Keratinocyte (primary cell): Measurements from ENCODE around the gene RASL11A. TPM values are rescaled to one million over a fixed set of nuclear protein-coding genes. Genes with fewer than 3 reads are reported as not detected.

Source experiments
- DNase-seq: peaks from one replicate; pipeline ENCODE4 v3.0.0-alpha.2; 2011; ENCODE audit warnings: low read depth, missing footprints, low spot score
- FAIRE-seq: peaks from 2 replicates; lab custom pipeline; 2011; peaks lifted over from hg19 to GRCh38; lab: Jason Lieb, UNC
- H2AFZ ChIP-seq: 2 replicates; pipeline ENCODE4 v1.6.0; 2012; ENCODE audit warnings: low read length, control low read depth, inconsistent platforms; ENCODE audit not compliant: control insufficient read depth
- H3K27ac ChIP-seq: 2 replicates; pipeline ENCODE4 v1.5.1; 2011; ENCODE audit warnings: low read length; ENCODE audit not compliant: control insufficient read depth, insufficient read depth
- H3K27me3 ChIP-seq: 3 replicates; pipeline ENCODE4 v1.6.0; 2011; ENCODE audit warnings: low read length; ENCODE audit not compliant: control insufficient read depth, insufficient read depth; ENCODE audit errors: extremely low read depth
- H3K36me3 ChIP-seq, 2 experiments: 2 replicates in 1 of 2; 3 replicates in 1 of 2; pipeline ENCODE4 v1.5.1; 2011; ENCODE audit warnings: low read length in 2 of 2, mild to moderate bottlenecking in 1 of 2; ENCODE audit not compliant: control insufficient read depth in 2 of 2, insufficient read depth in 2 of 2; ENCODE audit errors: extremely low read depth in 1 of 2
- H3K4me1 ChIP-seq: 3 replicates; pipeline ENCODE4 v1.5.1; 2011; ENCODE audit warnings: low read length; ENCODE audit not compliant: control insufficient read depth, insufficient read depth; ENCODE audit errors: extremely low read depth
- H3K4me2 ChIP-seq: 3 replicates; pipeline ENCODE4 v1.6.0; 2011; ENCODE audit warnings: low read depth, low read length; ENCODE audit not compliant: control insufficient read depth, insufficient read depth; ENCODE audit errors: extremely low read depth
- H3K4me3 ChIP-seq, 3 experiments: fragments of 200-600 bp in 1 of 3; sonication (generic) in 1 of 3; 2 replicates in 2 of 3; 3 replicates in 1 of 3; pipeline ENCODE4 v1.5.1; 2011 to 2016; ENCODE audit warnings: low read length in 3 of 3, mild to moderate bottlenecking in 3 of 3, control low read depth in 2 of 3, inconsistent platforms in 1 of 3, low read depth in 1 of 3, mixed read lengths in 1 of 3, mixed run types in 1 of 3, moderate library complexity in 1 of 3; ENCODE audit not compliant: control insufficient read depth in 2 of 3, insufficient read depth in 2 of 3; ENCODE audit errors: extremely low read depth in 1 of 3
- H3K79me2 ChIP-seq: 2 replicates; pipeline ENCODE4 v1.6.0; 2012; ENCODE audit warnings: low read length; ENCODE audit not compliant: control insufficient read depth, insufficient read depth
- H3K9ac ChIP-seq: 3 replicates; pipeline ENCODE4 v1.6.0; 2011; ENCODE audit warnings: low read length; ENCODE audit not compliant: control insufficient read depth, insufficient read depth; ENCODE audit errors: extremely low read depth
- H3K9me1 ChIP-seq: 3 replicates; pipeline ENCODE4 v1.6.0; 2011; ENCODE audit warnings: low read length; ENCODE audit not compliant: control insufficient read depth, insufficient read depth; ENCODE audit errors: extremely low read depth
- H3K9me3 ChIP-seq: 2 replicates; pipeline ENCODE4 v1.5.1; 2012; ENCODE audit warnings: low read depth, low read length; ENCODE audit not compliant: control insufficient read depth
- H4K20me1 ChIP-seq: 3 replicates; pipeline ENCODE4 v1.6.0; 2011; ENCODE audit warnings: low read length; ENCODE audit not compliant: control insufficient read depth, insufficient read depth; ENCODE audit errors: extremely low read depth
- CTCF ChIP-seq, 3 experiments: IDR thresholded peaks in 1 of 3; conservative IDR thresholded peaks in 1 of 3; optimal IDR thresholded peaks in 1 of 3; 2 replicates in 2 of 3; 3 replicates in 1 of 3; pipeline versions ENCODE3 to v1.5.1; 2011; ENCODE audit warnings: low read length in 3 of 3, mild to moderate bottlenecking in 3 of 3, moderate library complexity in 2 of 3, control low read depth in 1 of 3, inconsistent platforms in 1 of 3; ENCODE audit not compliant: insufficient read depth in 2 of 3; ENCODE audit errors: extremely low read depth in 1 of 3
- EZH2 ChIP-seq: IDR thresholded peaks from one replicate; pipeline ENCODE4 v1.6.1; 2012; ENCODE audit warnings: inconsistent platforms, mild to moderate bottlenecking, low read length, moderate library complexity
- dilution Hi-C: fragments of 300-500 bp; cut with MboI; formaldehyde crosslinking; loops from one replicate; pipeline ENCODE4 v1.7.0; 2020; ENCODE audit warnings: low sequenced_read_pairs; ENCODE audit not compliant: extremely low pct_ligation_motif_present
- polyA plus RNA-seq, 5 experiments: library from polyadenylated mRNA; depleted of rRNA in 3 of 5; stranded (reverse) in 3 of 5; stranded (forward) in 1 of 5; unstranded in 1 of 5; fragments of >200 nt; gene quantifications; 1 replicate in 1 of 5; 2 replicates in 3 of 5; 3 replicates in 1 of 5; pipeline versions ENCODE4 v1.2.1 to v1.2.3, GENCODE V29; 2011 to 2012; ENCODE audit warnings: missing spikeins in 2 of 5, low read depth in 1 of 5, low replicate concordance in 1 of 5

Gene RASL11A
- polyA plus RNA-seq, 1 donor (not counting 4 experiments of a cell fraction or from before 2014, with no cell fraction given) = 1.5 TPM

- TF ChIP-seq CTCF (optimal IDR thresholded peaks at IDR 0.05 in 1 of 3, IDR thresholded peaks at IDR 0.05 in 1 of 3, conservative IDR thresholded peaks at IDR 0.05 in 1 of 3; ENCODE audit: extremely low read depth in 1 of 3, insufficient read depth in 2 of 3, low read length in 3 of 3) = no peak
- no peak for TF ChIP-seq EZH2
These were observed 10.8 kb downstream of the RASL11A start for GRCh38 chr13:27281420-27281819.

GRCh38 chr13:27283906-27284493, 13.4 kb downstream of the RASL11A start:
- TF ChIP-seq EZH2 = no peak
- peak in 2 of 3 experiments; percentile 11 to 40 for TF ChIP-seq CTCF (optimal IDR thresholded peaks at IDR 0.05 in 1 of 3, IDR thresholded peaks at IDR 0.05 in 1 of 3, conservative IDR thresholded peaks at IDR 0.05 in 1 of 3; ENCODE audit: extremely low read depth in 1 of 3, insufficient read depth in 2 of 3, low read length in 3 of 3)
- no peaks in the 10 kb centered on the region for H3K79me2 ChIP-seq
- no peak overlapping the region for H3K9ac ChIP-seq
- no peaks in the 10 kb centered on the region for H3K9me1 ChIP-seq
- FAIRE-seq = no peak
- no peaks in the 10 kb centered on the region for H3K36me3 ChIP-seq
- H2AFZ ChIP-seq = no peak overlapping the region
- no peak overlapping the region for H3K27ac ChIP-seq
- no peaks in the 10 kb centered on the region for H4K20me1 ChIP-seq
- H3K4me3 ChIP-seq = no peak overlapping the region
- H3K4me1 ChIP-seq = no peaks in the 10 kb centered on the region
- no peaks in the 10 kb centered on the region for H3K9me3 ChIP-seq
- H3K27me3 ChIP-seq = no peaks in the 10 kb centered on the region
- dilution Hi-C loops = no loop called here
- no peak for DNase-seq
- no peak overlapping the region for H3K4me2 ChIP-seq

More at GRCh38 chr13:27281420-27281819, 10.8 kb downstream of the RASL11A start:
- Histone ChIP-seq H3K9ac (no peak overlapping the region), H3K79me2 (no peaks in the 10 kb centered on the region), H3K9me1 (no peaks in the 10 kb centered on the region), H2AFZ (no peak overlapping the region), H3K9me3 (no peaks in the 10 kb centered on the region), H3K27ac (no peak overlapping the region), H3K4me3 (no peak overlapping the region), H4K20me1 (no peaks in the 10 kb centered on the region), H3K36me3 (no peaks in the 10 kb centered on the region), H3K27me3 (no peaks in the 10 kb centered on the region), H3K4me2 (no peak overlapping the region), H3K4me1 (no peaks in the 10 kb centered on the region)
- dilution Hi-C loops = no loop called here
- no peak for DNase-seq
- no peak for FAIRE-seq
